NB4 (cell line): ENCODE data around the gene PATJ.

Source experiments
- DNase-seq: peaks from one replicate; pipeline ENCODE4 v3.0.0; 2010; ENCODE audit warnings: low read depth
- H3K4me3 ChIP-seq: one replicate; pipeline ENCODE4 v1.5.1; 2011; ENCODE audit warnings: mild to moderate bottlenecking, low read depth, low read length, moderate library complexity
- MYC ChIP-seq: IDR thresholded peaks from 2 replicates; pipeline ENCODE4 v1.6.1; 2011; ENCODE audit warnings: low read depth, low read length
- POLR2A ChIP-seq: IDR thresholded peaks from 2 replicates; pipeline ENCODE4 v1.6.1; 2011; ENCODE audit warnings: mild to moderate bottlenecking; ENCODE audit not compliant: insufficient read length; ENCODE audit errors: extremely low read depth
- TF ChIP-seq, protein P1 (sequence below): IDR thresholded peaks from one replicate; pipeline ENCODE4 v1.5.1; 2012; ENCODE audit warnings: low read depth, low read length
- TF ChIP-seq, protein P2 (sequence below): IDR thresholded peaks from 2 replicates; pipeline ENCODE4 v1.6.1; 2011; ENCODE audit warnings: low read depth, low read length

The PATJ gene

DNA sequence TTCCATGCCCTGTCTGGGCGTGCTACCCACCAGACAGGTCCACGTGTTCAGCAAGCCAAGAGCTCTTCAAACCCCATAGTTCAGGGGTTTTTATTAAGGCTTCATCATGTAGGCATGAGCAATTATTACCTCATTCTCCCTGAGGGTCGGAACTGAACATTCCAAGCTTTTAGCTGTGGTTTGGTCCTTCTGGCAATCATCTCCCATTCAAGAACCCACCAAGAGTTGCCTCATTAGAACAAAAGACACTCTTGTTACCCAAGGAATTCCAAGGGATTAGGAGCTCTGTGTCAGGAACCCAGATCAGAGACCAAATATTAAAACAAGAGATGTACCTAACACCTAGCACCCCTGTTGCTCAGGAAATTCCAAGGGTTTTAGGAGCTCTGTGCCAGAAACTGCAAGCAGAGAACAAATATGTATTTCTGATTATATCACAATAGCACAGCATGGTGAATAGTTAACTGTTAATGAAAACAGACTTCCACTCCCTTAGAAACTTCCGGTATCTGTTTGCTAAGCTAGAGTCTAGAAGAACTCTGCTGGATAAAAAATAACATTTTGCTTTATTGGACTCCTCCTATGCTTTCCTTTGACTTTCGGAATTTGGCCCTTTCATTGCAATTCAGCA lies 251.2 kb downstream of the PATJ start:
- no peak for DNase-seq
- H3K4me3 ChIP-seq = no peak overlapping the region
- TF ChIP-seq, protein P1, sequence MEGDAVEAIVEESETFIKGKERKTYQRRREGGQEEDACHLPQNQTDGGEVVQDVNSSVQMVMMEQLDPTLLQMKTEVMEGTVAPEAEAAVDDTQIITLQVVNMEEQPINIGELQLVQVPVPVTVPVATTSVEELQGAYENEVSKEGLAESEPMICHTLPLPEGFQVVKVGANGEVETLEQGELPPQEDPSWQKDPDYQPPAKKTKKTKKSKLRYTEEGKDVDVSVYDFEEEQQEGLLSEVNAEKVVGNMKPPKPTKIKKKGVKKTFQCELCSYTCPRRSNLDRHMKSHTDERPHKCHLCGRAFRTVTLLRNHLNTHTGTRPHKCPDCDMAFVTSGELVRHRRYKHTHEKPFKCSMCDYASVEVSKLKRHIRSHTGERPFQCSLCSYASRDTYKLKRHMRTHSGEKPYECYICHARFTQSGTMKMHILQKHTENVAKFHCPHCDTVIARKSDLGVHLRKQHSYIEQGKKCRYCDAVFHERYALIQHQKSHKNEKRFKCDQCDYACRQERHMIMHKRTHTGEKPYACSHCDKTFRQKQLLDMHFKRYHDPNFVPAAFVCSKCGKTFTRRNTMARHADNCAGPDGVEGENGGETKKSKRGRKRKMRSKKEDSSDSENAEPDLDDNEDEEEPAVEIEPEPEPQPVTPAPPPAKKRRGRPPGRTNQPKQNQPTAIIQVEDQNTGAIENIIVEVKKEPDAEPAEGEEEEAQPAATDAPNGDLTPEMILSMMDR = no peak
- TF ChIP-seq MYC = no peak
- TF ChIP-seq, protein P2, sequence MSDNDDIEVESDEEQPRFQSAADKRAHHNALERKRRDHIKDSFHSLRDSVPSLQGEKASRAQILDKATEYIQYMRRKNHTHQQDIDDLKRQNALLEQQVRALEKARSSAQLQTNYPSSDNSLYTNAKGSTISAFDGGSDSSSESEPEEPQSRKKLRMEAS = no peak
- TF ChIP-seq POLR2A = no peak

DNA sequence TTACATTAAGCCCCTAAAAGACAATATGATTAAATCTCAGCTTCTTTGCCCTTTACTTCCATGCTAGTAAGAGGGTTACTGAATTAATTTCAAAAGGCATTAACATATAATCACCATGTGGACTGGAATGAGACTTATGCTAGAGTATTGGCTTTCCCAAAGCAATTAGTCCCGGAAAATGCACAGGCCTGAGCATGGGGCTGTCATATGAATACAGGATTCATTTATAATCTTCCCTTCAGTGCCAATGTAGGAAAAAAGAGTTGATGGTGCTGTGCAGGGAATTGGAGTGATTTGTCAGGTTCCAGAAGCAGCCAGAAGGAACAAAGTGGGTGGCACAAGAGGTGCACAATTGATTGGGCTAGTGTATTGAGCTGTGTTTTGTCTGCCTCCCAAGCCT lies 253.4 kb downstream of the PATJ start:
- TF ChIP-seq, protein P2 = no peak
- no peak for TF ChIP-seq POLR2A
- TF ChIP-seq, protein P1 = no peak
- TF ChIP-seq MYC = no peak
- no peak for DNase-seq
- H3K4me3 ChIP-seq = no peak overlapping the region

DNA sequence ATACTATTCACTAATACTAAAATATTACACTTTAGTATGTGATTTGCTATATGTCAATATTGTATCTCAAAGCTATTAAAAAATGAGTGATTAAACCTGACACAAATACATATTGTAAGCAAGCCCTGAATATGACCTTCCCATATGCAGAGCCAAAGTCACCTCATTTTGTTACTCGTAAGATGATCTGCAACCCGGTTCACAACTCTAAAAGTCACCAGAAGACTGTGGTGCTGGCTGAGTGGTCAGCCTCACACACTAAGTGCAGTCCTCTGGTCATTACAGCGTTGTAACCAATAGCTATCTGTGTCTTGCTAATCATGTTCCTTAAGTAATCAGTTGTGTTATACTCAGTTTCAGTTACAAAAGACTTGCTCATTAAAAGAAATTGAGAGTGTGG lies 254.8 kb downstream of the PATJ start:
- no peak for DNase-seq
- TF ChIP-seq, protein P1 = no peak
- TF ChIP-seq MYC (no peak), POLR2A (no peak)
- TF ChIP-seq, protein P2 = no peak
- no peak overlapping the region for H3K4me3 ChIP-seq

DNA sequence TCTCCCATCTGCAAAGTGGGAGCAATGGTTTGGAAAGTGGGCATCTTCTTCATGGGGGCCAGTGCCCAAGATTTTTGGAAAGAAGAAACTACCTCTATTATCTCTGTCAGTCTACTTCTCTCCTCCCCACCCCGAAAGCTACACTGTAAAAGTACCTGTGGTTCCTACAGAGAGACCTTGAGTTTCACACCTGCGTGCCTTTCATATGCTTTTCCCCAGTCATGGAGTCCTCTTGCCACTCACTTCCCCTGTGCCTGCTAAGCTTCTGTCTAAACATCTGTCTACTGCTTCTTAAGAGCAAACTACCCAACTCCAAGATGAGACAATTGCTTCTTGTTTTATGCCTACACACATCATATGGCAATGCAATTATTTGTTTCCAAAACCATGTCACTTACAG lies 261.5 kb downstream of the PATJ start:
- H3K4me3 ChIP-seq = no peak overlapping the region
- DNase-seq = no peak
- TF ChIP-seq, protein P1 = no peak
- no peak for TF ChIP-seq POLR2A
- TF ChIP-seq, protein P2 = no peak
- TF ChIP-seq MYC = no peak

DNA sequence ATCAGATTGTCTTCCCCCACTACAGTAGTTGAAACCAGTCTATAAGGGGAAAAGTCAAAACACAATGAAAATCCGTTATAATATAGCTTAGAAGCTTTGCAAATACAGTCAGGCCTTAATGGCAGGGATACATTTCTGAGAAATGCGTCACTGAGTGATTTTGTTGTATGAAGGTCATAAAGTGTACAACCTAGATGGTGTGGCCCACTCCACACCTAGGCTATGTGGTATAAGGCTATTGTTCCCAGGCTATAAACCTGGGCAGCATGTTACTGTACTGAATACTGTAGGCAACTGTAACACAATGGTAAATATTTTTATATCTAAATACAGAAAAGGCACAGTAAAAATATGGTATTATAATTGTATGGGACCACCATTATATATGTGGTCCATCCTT lies 264.4 kb downstream of the PATJ start:
- H3K4me3 ChIP-seq = no peak overlapping the region
- no peak for DNase-seq
- TF ChIP-seq MYC (no peak), POLR2A (no peak)
- TF ChIP-seq, protein P1 = no peak
- TF ChIP-seq, protein P2 = no peak
